ENCODE results near the gene TWSG1. TPM values are rescaled to one million over a fixed set of nuclear protein-coding genes. Genes with fewer than 3 reads are reported as not detected.
"Not testable (repeated sequence)": the region's sequence is repeated elsewhere in the genome, so short reads cannot be mapped to it uniquely, and the experiment has no call there.

TWSG1 gene
- polyA plus RNA-seq, 1 experiment, result 328 TPM

GRCh38 chr18:9426753-9427152, 92.2 kb downstream of the TWSG1 start:
- Histone ChIP-seq H3K9me3 (ENCODE audit: control insufficient read depth, insufficient read depth, low read length) (peaks cover 15% of the 10 kb centered on the region; the same call in 1 of the 2 replicates), H3K4me3 (ENCODE audit: low read depth, low read length) (no peak overlapping the region), H3K27ac (ENCODE audit: low read depth, low read length) (no peak overlapping the region), H3K27me3 (ENCODE audit: control insufficient read depth, insufficient read depth, low read length) (no peaks in the 10 kb centered on the region)
- no peak for DNase-seq (ENCODE audit: low read depth, low spot score)
- ChIA-PET CTCF (no interaction called here), POLR2A (no interaction called here)
- no peak for TF ChIP-seq CTCF (IDR thresholded peaks at IDR 0.05; ENCODE audit: low read depth, low read length)

GRCh38 chr18:9428301-9428706, 93.7 kb downstream of the TWSG1 start:
- Histone ChIP-seq H3K27ac (ENCODE audit: low read depth, low read length) (no peak overlapping the region), H3K27me3 (ENCODE audit: control insufficient read depth, insufficient read depth, low read length) (no peaks in the 10 kb centered on the region), H3K9me3 (ENCODE audit: control insufficient read depth, insufficient read depth, low read length) (peaks cover 15% of the 10 kb centered on the region; the same call in 1 of the 2 replicates), H3K4me3 (ENCODE audit: low read depth, low read length) (no peak overlapping the region)
- TF ChIP-seq CTCF (IDR thresholded peaks at IDR 0.05; ENCODE audit: low read depth, low read length), result no peak
- ChIA-PET CTCF (no interaction called here), POLR2A (no interaction called here)
- no peak for DNase-seq (ENCODE audit: low read depth, low spot score)

GRCh38 chr18:9428862-9429661, 94.5 kb downstream of the TWSG1 start:
- H3K4me3 ChIP-seq (ENCODE audit: low read depth, low read length), result no peak overlapping the region
- ChIA-PET POLR2A (no interaction called here), CTCF (no interaction called here)
- TF ChIP-seq CTCF (IDR thresholded peaks at IDR 0.05; ENCODE audit: low read depth, low read length), result no peak
- H3K27me3 ChIP-seq (ENCODE audit: control insufficient read depth, insufficient read depth, low read length), result no peaks in the 10 kb centered on the region
- H3K9me3 ChIP-seq (ENCODE audit: control insufficient read depth, insufficient read depth, low read length), result peaks cover 9% of the 10 kb centered on the region
- DNase-seq (ENCODE audit: low read depth, low spot score), result no peak
- H3K27ac ChIP-seq (ENCODE audit: low read depth, low read length), result no peak overlapping the region

- Histone ChIP-seq H3K27me3 (ENCODE audit: control insufficient read depth, insufficient read depth, low read length) (no peaks in the 10 kb centered on the region), H3K9me3 (ENCODE audit: control insufficient read depth, insufficient read depth, low read length) (peaks cover 4% of the 10 kb centered on the region), H3K4me3 (ENCODE audit: low read depth, low read length) (no peak overlapping the region), H3K27ac (ENCODE audit: low read depth, low read length) (no peak overlapping the region)
- TF ChIP-seq CTCF (IDR thresholded peaks at IDR 0.05; ENCODE audit: low read depth, low read length), result no peak
- ChIA-PET POLR2A (no interaction called here), CTCF (no interaction called here)
- no peak for DNase-seq (ENCODE audit: low read depth, low spot score)
Measured at GRCh38 chr18:9429662-9429993, 95.1 kb downstream of the TWSG1 start.

- H3K9me3 ChIP-seq (ENCODE audit: control insufficient read depth, insufficient read depth, low read length); POLR2A ChIA-PET; H3K27ac ChIP-seq (ENCODE audit: low read depth, low read length); DNase-seq (ENCODE audit: low read depth, low spot score); H3K4me3 ChIP-seq (ENCODE audit: low read depth, low read length); H3K27me3 ChIP-seq (ENCODE audit: control insufficient read depth, insufficient read depth, low read length); CTCF ChIA-PET: not testable (repeated sequence)
Measured at GRCh38 chr18:9430315-9430714, 95.7 kb downstream of the TWSG1 start.
